ENCODE results near the gene PLD1. TPM values are rescaled to one million over a fixed set of nuclear protein-coding genes. Genes with fewer than 3 reads are reported as not detected.

PLD1 gene
- total RNA-seq, 1 experiment from 2014 or later, result 32.5 TPM

DNA sequence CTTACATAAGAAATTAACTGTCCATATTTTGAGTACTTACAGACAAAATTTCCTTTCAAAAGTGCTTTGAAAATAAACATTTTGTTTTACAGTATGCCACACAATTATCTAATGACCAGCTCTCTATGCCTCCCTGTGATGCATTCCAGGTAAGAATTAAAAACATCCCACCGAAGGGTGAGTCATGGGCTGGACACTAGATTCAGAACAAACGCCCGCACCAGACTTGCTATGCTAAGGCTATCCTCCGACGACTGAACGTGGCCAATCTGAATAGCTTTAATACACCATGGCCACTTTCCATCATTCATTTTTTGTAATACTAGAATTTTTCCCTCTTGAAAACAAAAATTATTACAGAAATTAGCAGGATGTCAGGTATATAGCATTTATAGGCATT, 210.3 kb downstream of the PLD1 start:
- Histone ChIP-seq H3K4me1 (replicated peaks; ENCODE audit: insufficient read depth) (no peaks in the 10 kb centered on the region), H3K9me2 (ENCODE audit: insufficient read depth) (no peaks in the 10 kb centered on the region), H3K36me3 (ENCODE audit: low read depth) (peaks cover 3% of the 10 kb centered on the region; the same call in 1 of the 2 replicates), H3K4me3 (no peak overlapping the region), H3K27ac (no peak overlapping the region), H3K9me3 (ENCODE audit: insufficient read depth, low read depth) (no peaks in the 10 kb centered on the region), H4K20me1 (ENCODE audit: insufficient read depth) (no peaks in the 10 kb centered on the region; the same call in 1 of the 2 replicates), H3F3A (ENCODE audit: insufficient read depth, low read depth) (no peaks in the 10 kb centered on the region), H3K4me2 (no peak overlapping the region), H2AFZ (no peak overlapping the region), H3K27me3 (ENCODE audit: insufficient read depth, low read depth) (no peaks in the 10 kb centered on the region), H3K79me2 (ENCODE audit: low read depth) (no peaks in the 10 kb centered on the region)
- no peak for TF ChIP-seq EZH2 (IDR thresholded peaks at IDR 0.05; ENCODE audit: low read depth)
- TF ChIP-seq, protein P1, sequence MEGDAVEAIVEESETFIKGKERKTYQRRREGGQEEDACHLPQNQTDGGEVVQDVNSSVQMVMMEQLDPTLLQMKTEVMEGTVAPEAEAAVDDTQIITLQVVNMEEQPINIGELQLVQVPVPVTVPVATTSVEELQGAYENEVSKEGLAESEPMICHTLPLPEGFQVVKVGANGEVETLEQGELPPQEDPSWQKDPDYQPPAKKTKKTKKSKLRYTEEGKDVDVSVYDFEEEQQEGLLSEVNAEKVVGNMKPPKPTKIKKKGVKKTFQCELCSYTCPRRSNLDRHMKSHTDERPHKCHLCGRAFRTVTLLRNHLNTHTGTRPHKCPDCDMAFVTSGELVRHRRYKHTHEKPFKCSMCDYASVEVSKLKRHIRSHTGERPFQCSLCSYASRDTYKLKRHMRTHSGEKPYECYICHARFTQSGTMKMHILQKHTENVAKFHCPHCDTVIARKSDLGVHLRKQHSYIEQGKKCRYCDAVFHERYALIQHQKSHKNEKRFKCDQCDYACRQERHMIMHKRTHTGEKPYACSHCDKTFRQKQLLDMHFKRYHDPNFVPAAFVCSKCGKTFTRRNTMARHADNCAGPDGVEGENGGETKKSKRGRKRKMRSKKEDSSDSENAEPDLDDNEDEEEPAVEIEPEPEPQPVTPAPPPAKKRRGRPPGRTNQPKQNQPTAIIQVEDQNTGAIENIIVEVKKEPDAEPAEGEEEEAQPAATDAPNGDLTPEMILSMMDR (conservative IDR thresholded peaks at IDR 0.05), result no peak
- no TSS peak for BruUV-seq (replicated peaks)
- POLR2A ChIA-PET (ENCODE audit: unreplicated experiment), result no interaction called here
- CTCF ChIA-PET, result no interaction called here
- DNase-seq, result no peak
- intact Hi-C loops (cut with micrococcal nuclease; ENCODE audit: unreplicated experiment), result no loop called here

DNA sequence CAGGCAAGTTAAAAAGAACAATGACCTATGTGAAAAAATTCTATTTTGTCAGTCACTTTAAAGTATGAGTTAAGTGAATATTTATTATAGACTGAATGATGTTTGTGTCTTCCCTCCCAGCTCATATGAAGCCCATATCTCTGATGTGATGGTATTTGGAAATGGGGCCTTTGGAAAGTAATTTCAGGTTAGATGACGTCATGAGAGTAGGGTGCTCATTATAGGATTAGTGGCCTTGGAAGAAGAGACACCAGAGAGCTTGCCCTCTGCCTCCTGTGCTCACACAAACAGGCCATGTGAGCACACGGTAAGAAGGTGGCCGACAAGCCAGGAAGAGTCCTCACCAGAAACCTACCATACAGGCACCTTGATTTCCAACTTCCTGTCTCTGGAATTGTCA, 211.3 kb downstream of the PLD1 start:
- intact Hi-C loops (cut with micrococcal nuclease; ENCODE audit: unreplicated experiment), result no loop called here
- no peaks in the 10 kb centered on the region for H3K4me1 ChIP-seq (replicated peaks; ENCODE audit: insufficient read depth)

DNA sequence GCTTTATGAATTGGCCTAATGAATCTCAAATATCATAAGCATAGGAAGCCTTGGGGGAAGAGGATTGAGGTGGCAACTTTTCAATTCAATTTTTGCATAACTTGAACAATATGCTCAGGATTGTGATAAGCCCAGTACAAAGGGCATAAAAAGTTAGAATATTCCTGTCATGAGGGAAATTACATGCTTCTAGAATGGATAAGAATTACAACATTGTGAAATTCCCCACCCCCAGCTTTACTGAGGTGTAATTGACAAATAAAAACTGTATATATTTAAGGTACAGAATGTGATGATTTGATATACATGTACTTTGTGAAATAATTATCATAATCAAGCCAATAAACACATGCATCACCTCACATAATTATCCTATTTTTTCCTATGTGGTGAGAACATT, 217.5 kb downstream of the PLD1 start:
- Histone ChIP-seq H3K27ac (no peak overlapping the region), H3K9me2 (ENCODE audit: insufficient read depth) (no peaks in the 10 kb centered on the region), H4K20me1 (ENCODE audit: insufficient read depth) (no peaks in the 10 kb centered on the region), H3K9me3 (ENCODE audit: insufficient read depth, low read depth) (no peaks in the 10 kb centered on the region), H3K27me3 (ENCODE audit: insufficient read depth, low read depth) (no peaks in the 10 kb centered on the region), H3K4me1 (replicated peaks; ENCODE audit: insufficient read depth) (no peaks in the 10 kb centered on the region), H3F3A (ENCODE audit: insufficient read depth, low read depth) (no peaks in the 10 kb centered on the region), H3K4me2 (no peak overlapping the region), H2AFZ (no peak overlapping the region), H3K4me3 (no peak overlapping the region), H3K36me3 (ENCODE audit: low read depth) (no peaks in the 10 kb centered on the region), H3K79me2 (ENCODE audit: low read depth) (no peaks in the 10 kb centered on the region)
- DNase-seq, result no peak
- no TSS peak for BruUV-seq (replicated peaks)
- POLR2A ChIA-PET (ENCODE audit: unreplicated experiment), result no interaction called here
- CTCF ChIA-PET, result no interaction called here
- TF ChIP-seq EZH2 (IDR thresholded peaks at IDR 0.05; ENCODE audit: low read depth), result no peak
- TF ChIP-seq, protein P1 (conservative IDR thresholded peaks at IDR 0.05), result no peak
- intact Hi-C loops (cut with micrococcal nuclease; ENCODE audit: unreplicated experiment), result no loop called here

More for the DNA sequence above, 211.3 kb downstream of the PLD1 start:
- Histone ChIP-seq H3F3A (ENCODE audit: insufficient read depth, low read depth) (no peaks in the 10 kb centered on the region), H3K9me2 (ENCODE audit: insufficient read depth) (no peaks in the 10 kb centered on the region), H3K9me3 (ENCODE audit: insufficient read depth, low read depth) (no peaks in the 10 kb centered on the region), H3K36me3 (ENCODE audit: low read depth) (peaks cover 3% of the 10 kb centered on the region; the same call in 1 of the 2 replicates), H3K27me3 (ENCODE audit: insufficient read depth, low read depth) (no peaks in the 10 kb centered on the region), H3K79me2 (ENCODE audit: low read depth) (no peaks in the 10 kb centered on the region), H3K27ac (no peak overlapping the region), H3K4me2 (no peak overlapping the region), H2AFZ (no peak overlapping the region), H4K20me1 (ENCODE audit: insufficient read depth) (no peaks in the 10 kb centered on the region), H3K4me3 (no peak overlapping the region)
- ChIA-PET POLR2A (ENCODE audit: unreplicated experiment) (no interaction called here), CTCF (interaction anchor here (0.7 kb wide), 1 partner anchor 174 kb away, joined by 4 read pairs; no protein-coding TSS in a partner anchor)
- TF ChIP-seq, protein P1 (conservative IDR thresholded peaks at IDR 0.05), result no peak
- TF ChIP-seq EZH2 (IDR thresholded peaks at IDR 0.05; ENCODE audit: low read depth), result no peak
- DNase-seq, result no peak
- no TSS peak for BruUV-seq (replicated peaks)

Measured in PC-9 (cell line).